Breast epithelium (tissue), 4 donors: ENCODE results near the gene UFC1. TPM values are rescaled to one million over a fixed set of nuclear protein-coding genes. Genes with fewer than 3 reads are reported as not detected.

Experiments
- DNase-seq, 2 donors: peaks; one replicate each; pipeline ENCODE4 v3.0.0-alpha.2; 2019; ENCODE audit warnings: low spot score in 2 of 2
- H3K27ac ChIP-seq, 2 donors: fragments of 200-600 bp; sonication (generic) in 1 of 2; one replicate each; pipeline ENCODE4 v1.5.1; 2016 to 2019; ENCODE audit warnings: mild to moderate bottlenecking in 1 of 2
- H3K27me3 ChIP-seq, 2 donors: fragments of 200-600 bp; sonication (generic) in 1 of 2; one replicate each; pipeline versions ENCODE4 v1.5.1 to v1.6.0; 2017 to 2019; ENCODE audit warnings: control low read depth in 1 of 2, mild to moderate bottlenecking in 1 of 2
- H3K36me3 ChIP-seq: fragments of 200-600 bp; one replicate; pipeline ENCODE4 v1.5.1; 2019
- H3K4me1 ChIP-seq, 2 donors: fragments of 200-600 bp; sonication (generic); one replicate each; pipeline ENCODE4 v1.5.1; 2016 to 2019; ENCODE audit warnings: control low read depth in 1 of 2
- H3K4me3 ChIP-seq, 3 donors: fragments of 200-600 bp; sonication (generic); 1 replicate in 2 of 3; 2 replicates in 1 of 3; pipeline ENCODE4 v1.5.1; 2016 to 2019; ENCODE audit warnings: mild to moderate bottlenecking in 3 of 3, moderate library complexity in 2 of 3
- H3K9me3 ChIP-seq, 2 donors: fragments of 200-600 bp; sonication (generic) in 1 of 2; one replicate each; pipeline ENCODE4 v1.5.1; 2016 to 2019; ENCODE audit warnings: control low read depth in 1 of 2
- POLR2A ChIP-seq: fragments of 450-650 bp; IDR thresholded peaks from one replicate; pipeline ENCODE4 v1.6.1; 2016; ENCODE audit warnings: antibody characterized with exemption, mild to moderate bottlenecking, moderate library complexity
- POLR2AphosphoS5 ChIP-seq, 3 donors: sonication (generic); formaldehyde crosslinking; IDR thresholded peaks; one replicate each; pipeline ENCODE4 v1.6.1; 2017; ENCODE audit warnings: antibody characterized with exemption in 3 of 3
- intact Hi-C: fragments of 100-400 bp; cut with DNase I; formaldehyde crosslinking; loops from one replicate; pipeline ENCODE4 v1.15.1; 2023; ENCODE audit warnings: low total_unique reads
- total RNA-seq, 3 donors: library from RNA; depleted of rRNA; stranded (reverse); fragments of >200 nt; gene quantifications; one replicate each; pipeline ENCODE4 v1.1.0, GENCODE V29; 2016
- TF ChIP-seq, protein P1 (sequence below), 3 donors: fragments of 450-650 bp; IDR thresholded peaks; one replicate each; pipeline ENCODE4 v1.5.1; 2016 to 2017; ENCODE audit warnings: antibody characterized with exemption in 3 of 3, mild to moderate bottlenecking in 3 of 3, moderate library complexity in 3 of 3

UFC1 gene
- total RNA-seq, 3 donors from 2014 or later: 76.0 to 90.3 (median 87.5) TPM

- TF ChIP-seq, protein P1, sequence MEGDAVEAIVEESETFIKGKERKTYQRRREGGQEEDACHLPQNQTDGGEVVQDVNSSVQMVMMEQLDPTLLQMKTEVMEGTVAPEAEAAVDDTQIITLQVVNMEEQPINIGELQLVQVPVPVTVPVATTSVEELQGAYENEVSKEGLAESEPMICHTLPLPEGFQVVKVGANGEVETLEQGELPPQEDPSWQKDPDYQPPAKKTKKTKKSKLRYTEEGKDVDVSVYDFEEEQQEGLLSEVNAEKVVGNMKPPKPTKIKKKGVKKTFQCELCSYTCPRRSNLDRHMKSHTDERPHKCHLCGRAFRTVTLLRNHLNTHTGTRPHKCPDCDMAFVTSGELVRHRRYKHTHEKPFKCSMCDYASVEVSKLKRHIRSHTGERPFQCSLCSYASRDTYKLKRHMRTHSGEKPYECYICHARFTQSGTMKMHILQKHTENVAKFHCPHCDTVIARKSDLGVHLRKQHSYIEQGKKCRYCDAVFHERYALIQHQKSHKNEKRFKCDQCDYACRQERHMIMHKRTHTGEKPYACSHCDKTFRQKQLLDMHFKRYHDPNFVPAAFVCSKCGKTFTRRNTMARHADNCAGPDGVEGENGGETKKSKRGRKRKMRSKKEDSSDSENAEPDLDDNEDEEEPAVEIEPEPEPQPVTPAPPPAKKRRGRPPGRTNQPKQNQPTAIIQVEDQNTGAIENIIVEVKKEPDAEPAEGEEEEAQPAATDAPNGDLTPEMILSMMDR (IDR thresholded peaks at IDR 0.05): no peak
- TF ChIP-seq POLR2AphosphoS5 (IDR thresholded peaks at IDR 0.05): no peak
- TF ChIP-seq POLR2A: no peak
- H3K4me1 ChIP-seq: no peaks in the 10 kb centered on the region
These were observed 7.9 kb upstream of the UFC1 start for GRCh38 chr1:161145832-161146231.

DNA sequence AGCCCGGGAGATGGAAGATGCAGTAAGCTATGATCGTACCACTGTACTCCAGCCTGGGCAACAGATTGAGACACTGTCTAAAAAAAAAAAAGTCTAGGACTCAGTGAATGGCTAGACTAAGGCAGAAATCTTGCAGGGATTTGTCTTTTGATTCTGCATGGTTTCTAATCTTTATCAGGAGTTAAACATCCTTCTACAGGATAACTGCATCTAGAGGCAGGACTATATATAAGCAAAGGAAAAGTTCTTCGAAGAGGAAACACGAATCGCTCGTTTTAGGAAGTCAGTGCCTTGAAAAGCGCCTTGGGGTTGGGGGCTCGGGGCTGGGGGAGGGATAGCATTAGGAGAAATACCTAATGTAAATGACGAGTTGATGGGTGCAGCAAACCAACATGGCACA lies 602 bp upstream of the UFC1 start:
- H3K4me1 ChIP-seq: peaks cover 0 to 3% of the 10 kb centered on the region in 2 donors
- no peak for DNase-seq
- peak overlapping the region; percentile 97 to 98 for H3K27ac ChIP-seq

More at GRCh38 chr1:161145832-161146231, 7.9 kb upstream of the UFC1 start:
- intact Hi-C loops: no loop called here
- Histone ChIP-seq H3K4me3 (no peak overlapping the region), H3K9me3 (no peaks in the 10 kb centered on the region), H3K27me3 (no peaks in the 10 kb centered on the region), H3K36me3 (no peaks in the 10 kb centered on the region), H3K27ac (no peak overlapping the region)
- no peak for DNase-seq

GRCh38 chr1:161157867-161158266 lies 4.1 kb downstream of the UFC1 start:
- Histone ChIP-seq H3K4me1 (peaks cover 7 to 14% of the 10 kb centered on the region in 2 donors), H3K36me3 (no peaks in the 10 kb centered on the region), H3K9me3 (no peaks in the 10 kb centered on the region), H3K27me3 (no peaks in the 10 kb centered on the region), H3K27ac (no peak overlapping the region), H3K4me3 (no peak overlapping the region)
- intact Hi-C loops: no loop called here
- TF ChIP-seq, protein P1 (IDR thresholded peaks at IDR 0.05): no peak
- TF ChIP-seq POLR2AphosphoS5 (IDR thresholded peaks at IDR 0.05) (no peak), POLR2A (no peak)
- DNase-seq: no peak

More for the DNA sequence above, 602 bp upstream of the UFC1 start:
- intact Hi-C loops: no loop called here
- H3K27me3 ChIP-seq: no peaks in the 10 kb centered on the region
- H3K9me3 ChIP-seq: no peaks in the 10 kb centered on the region
- peak overlapping the region; percentile 62 to 76 (median 72) for H3K4me3 ChIP-seq
- TF ChIP-seq, protein P1 (IDR thresholded peaks at IDR 0.05): no peak
- TF ChIP-seq POLR2A: no peak
- no peak for TF ChIP-seq POLR2AphosphoS5 (IDR thresholded peaks at IDR 0.05)
- H3K36me3 ChIP-seq: no peaks in the 10 kb centered on the region

DNA sequence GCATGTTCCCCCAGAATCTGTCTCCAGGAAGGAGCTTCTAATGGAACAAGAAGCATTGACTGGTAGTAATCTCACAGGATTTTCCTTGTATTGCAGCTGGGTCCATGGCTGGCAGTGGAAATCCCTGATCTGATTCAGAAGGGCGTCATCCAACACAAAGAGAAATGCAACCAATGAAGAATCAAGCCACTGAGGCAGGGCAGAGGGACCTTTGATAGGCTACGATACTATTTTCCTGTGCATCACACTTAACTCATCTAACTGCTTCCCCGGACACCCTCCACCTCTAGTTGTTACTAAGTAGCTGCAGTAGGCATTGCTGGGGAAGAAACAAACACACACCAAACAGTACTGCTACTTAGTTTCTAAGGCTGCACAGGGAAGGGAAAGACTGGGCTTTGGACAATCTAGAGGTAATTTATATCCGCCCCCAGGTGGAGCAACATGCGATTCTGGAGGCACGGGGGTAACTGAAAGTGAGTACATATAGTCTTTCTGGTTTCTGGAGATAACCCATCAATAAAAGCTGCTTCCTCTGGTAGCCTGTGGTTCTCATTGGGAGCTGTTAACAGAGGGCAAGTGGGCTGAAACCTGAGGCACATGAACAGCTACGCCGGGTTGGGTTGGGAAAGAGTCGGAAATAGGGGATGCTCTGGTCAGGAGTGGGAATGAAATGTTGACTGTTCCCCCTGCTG lies 4.7 kb downstream of the UFC1 start:
- Histone ChIP-seq H3K9me3 (no peaks in the 10 kb centered on the region), H3K4me3 (peak overlapping the region; percentile 77 to 93 (median 79)), H3K27ac (peak overlapping the region; percentile 87 to 91), H3K27me3 (no peaks in the 10 kb centered on the region), H3K36me3 (no peaks in the 10 kb centered on the region), H3K4me1 (peaks cover 7 to 14% of the 10 kb centered on the region in 2 donors)
- TF ChIP-seq, protein P1 (IDR thresholded peaks at IDR 0.05): no peak
- no peak for TF ChIP-seq POLR2A
- TF ChIP-seq POLR2AphosphoS5 (IDR thresholded peaks at IDR 0.05): no peak
- intact Hi-C loops: no loop called here
- no peak for DNase-seq

- Histone ChIP-seq H3K4me3 (peak within 1 kb of the TSS; percentile 77 to 93 (median 79)), H3K4me1 (peaks cover 7 to 14% of the 10 kb centered on the region in 2 donors), H3K27ac (peak within 1 kb of the TSS; percentile 87 to 91), H3K9me3 (no peaks in the 10 kb centered on the region), H3K27me3 (no peaks in the 10 kb centered on the region), H3K36me3 (no peaks in the 10 kb centered on the region)
- intact Hi-C loops: no loop called here
- TF ChIP-seq, protein P1 (IDR thresholded peaks at IDR 0.05): peak in 2 of 3 donors; percentile 44 to 47
- TF ChIP-seq POLR2A (peak; percentile 63), POLR2AphosphoS5 (IDR thresholded peaks at IDR 0.05) (peak; percentile 72 to 94 (median 75))
- DNase-seq: peak; percentile 90 to 94
These were observed 5.5 kb downstream of the UFC1 start, which contains the start of gene USP21 for GRCh38 chr1:161159087-161159912. Gene USP21, plus strand, starts transcription at chr1:161159500. Its CDS starts 1,141 bp downstream, at chr1:161160641.
